Erythroblast (primary cell): ENCODE data around the gene APOL4.
"Not testable (repeated sequence)": the region's sequence is repeated elsewhere in the genome, so short reads cannot be mapped to it uniquely, and the experiment has no call there.

Experiments
- GATA1 ChIP-seq: IDR thresholded peaks from 2 replicates; pipeline ENCODE4 v1.6.1; 2011; ENCODE audit warnings: low read depth, mild to moderate bottlenecking, control low read depth, low read length, moderate library complexity
- POLR2A ChIP-seq: IDR thresholded peaks from 2 replicates; pipeline ENCODE4 v1.6.1; 2011; ENCODE audit warnings: mild to moderate bottlenecking, low read length

GRCh38 chr22:36203441-36203840 lies 1.8 kb upstream of the APOL4 start:
- not testable (repeated sequence) for TF ChIP-seq POLR2A, GATA1
